ENCODE measurements around the gene DLG2. TPM values are rescaled to one million over a fixed set of nuclear protein-coding genes. Genes with fewer than 3 reads are reported as not detected.

Gene DLG2
- total RNA-seq, 4 donors from 2014 or later: 7.3 to 14.1 (median 11.1) TPM

DNA sequence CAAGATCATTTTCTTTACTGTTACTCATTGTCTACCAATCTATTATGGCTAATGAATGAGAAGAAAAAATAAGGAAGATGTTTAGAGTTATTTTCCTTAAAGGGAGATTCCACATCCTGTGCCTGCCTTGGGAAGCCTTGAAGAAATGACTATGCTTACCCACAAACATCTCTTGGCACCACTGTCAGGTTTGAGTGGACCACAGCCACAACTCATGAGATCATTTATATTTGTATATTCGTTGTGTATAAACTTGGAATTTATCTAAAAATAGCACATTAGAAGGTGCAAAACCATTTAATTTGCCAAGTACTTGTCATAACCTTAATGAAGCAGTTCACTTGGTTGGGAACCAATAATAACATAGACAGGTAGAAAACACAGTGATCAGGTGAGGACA is 740.8 kb downstream of the DLG2 start:
- no peak for DNase-seq (ENCODE audit: extremely low spot score)
- H3K27ac ChIP-seq (replicated peaks in 1 of 4): no peak overlapping the region
- H3K4me3 ChIP-seq: no peak overlapping the region
- H3K9me3 ChIP-seq: no peaks in the 10 kb centered on the region
- peaks cover 3 to 22% (median 11%) of the 10 kb centered on the region in 4 donors for H3K4me1 ChIP-seq
- no peaks in the 10 kb centered on the region for H3K27me3 ChIP-seq
- TF ChIP-seq POLR2AphosphoS5 (IDR thresholded peaks at IDR 0.05) (no peak), POLR2A (IDR thresholded peaks at IDR 0.05; ENCODE audit: low read depth) (no peak), EP300 (IDR thresholded peaks at IDR 0.05) (no peak)
- TF ChIP-seq, protein P1, sequence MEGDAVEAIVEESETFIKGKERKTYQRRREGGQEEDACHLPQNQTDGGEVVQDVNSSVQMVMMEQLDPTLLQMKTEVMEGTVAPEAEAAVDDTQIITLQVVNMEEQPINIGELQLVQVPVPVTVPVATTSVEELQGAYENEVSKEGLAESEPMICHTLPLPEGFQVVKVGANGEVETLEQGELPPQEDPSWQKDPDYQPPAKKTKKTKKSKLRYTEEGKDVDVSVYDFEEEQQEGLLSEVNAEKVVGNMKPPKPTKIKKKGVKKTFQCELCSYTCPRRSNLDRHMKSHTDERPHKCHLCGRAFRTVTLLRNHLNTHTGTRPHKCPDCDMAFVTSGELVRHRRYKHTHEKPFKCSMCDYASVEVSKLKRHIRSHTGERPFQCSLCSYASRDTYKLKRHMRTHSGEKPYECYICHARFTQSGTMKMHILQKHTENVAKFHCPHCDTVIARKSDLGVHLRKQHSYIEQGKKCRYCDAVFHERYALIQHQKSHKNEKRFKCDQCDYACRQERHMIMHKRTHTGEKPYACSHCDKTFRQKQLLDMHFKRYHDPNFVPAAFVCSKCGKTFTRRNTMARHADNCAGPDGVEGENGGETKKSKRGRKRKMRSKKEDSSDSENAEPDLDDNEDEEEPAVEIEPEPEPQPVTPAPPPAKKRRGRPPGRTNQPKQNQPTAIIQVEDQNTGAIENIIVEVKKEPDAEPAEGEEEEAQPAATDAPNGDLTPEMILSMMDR (IDR thresholded peaks at IDR 0.05): no peak
- H3K36me3 ChIP-seq: no peaks in the 10 kb centered on the region
- 17% methylated on average over 1 of the region's 1 CpG for WGBS
- intact Hi-C loops (cut with DNase I): no loop called here

DNA sequence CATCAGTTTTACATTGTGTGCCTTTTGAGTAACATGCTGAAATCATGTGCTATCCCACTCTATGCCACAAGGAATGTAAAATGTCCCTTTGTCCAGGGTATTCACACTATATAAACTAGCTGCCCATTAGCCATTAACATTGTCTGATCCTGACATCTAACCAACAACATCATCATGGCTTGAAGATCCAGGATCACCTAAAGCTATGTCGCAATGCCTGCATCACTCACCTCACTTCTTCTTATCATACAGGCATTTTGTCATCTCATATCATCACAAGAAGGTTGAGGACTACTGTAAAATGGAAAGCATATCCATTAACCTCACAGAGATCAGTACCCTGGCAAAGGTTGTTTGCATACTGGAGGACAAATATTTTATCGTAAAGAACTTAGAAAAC is 742.3 kb downstream of the DLG2 start:
- DNase-seq (ENCODE audit: extremely low spot score): no peak
- 100% methylated on average over 2 of the region's 2 CpGs for WGBS
- Histone ChIP-seq H3K27me3 (no peaks in the 10 kb centered on the region), H3K27ac (replicated peaks in 1 of 4) (no peak overlapping the region), H3K4me3 (no peak overlapping the region), H3K4me1 (peaks cover 3 to 22% (median 11%) of the 10 kb centered on the region in 4 donors), H3K36me3 (no peaks in the 10 kb centered on the region), H3K9me3 (no peaks in the 10 kb centered on the region)
- no peak for TF ChIP-seq POLR2AphosphoS5 (IDR thresholded peaks at IDR 0.05)
- TF ChIP-seq, protein P1 (IDR thresholded peaks at IDR 0.05): no peak
- no peak for TF ChIP-seq POLR2A (IDR thresholded peaks at IDR 0.05; ENCODE audit: low read depth)
- TF ChIP-seq EP300 (IDR thresholded peaks at IDR 0.05): no peak
- intact Hi-C loops (cut with DNase I): no loop called here

DNA sequence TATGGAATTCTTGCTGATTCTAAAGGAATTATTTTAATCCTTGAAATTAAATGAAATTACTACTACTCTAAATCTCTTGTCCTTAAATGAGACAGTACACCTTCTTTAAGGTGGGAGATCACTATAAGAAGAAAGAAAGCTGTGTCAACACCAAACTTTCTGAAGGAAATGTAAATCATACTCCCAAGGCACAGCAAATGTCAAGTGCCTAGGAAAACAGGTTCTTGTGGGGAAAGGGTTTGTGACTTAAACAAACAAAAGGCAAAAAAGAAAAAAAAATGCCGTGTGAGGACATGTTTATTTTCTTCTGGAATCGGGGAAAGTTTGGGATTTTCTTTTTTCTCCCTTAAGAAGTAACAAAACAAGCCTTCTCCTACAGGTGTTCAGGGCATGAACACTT is 745.1 kb downstream of the DLG2 start:
- no peak overlapping the region for H3K4me3 ChIP-seq
- H3K9me3 ChIP-seq: no peaks in the 10 kb centered on the region
- peaks cover 3 to 19% (median 9%) of the 10 kb centered on the region in 4 donors for H3K4me1 ChIP-seq
- no peak for DNase-seq (ENCODE audit: extremely low spot score)
- intact Hi-C loops (cut with DNase I): no loop called here
- WGBS: 66% methylated on average over 2 of the region's 2 CpGs
- TF ChIP-seq POLR2AphosphoS5 (IDR thresholded peaks at IDR 0.05) (no peak), POLR2A (IDR thresholded peaks at IDR 0.05; ENCODE audit: low read depth) (no peak), EP300 (IDR thresholded peaks at IDR 0.05) (no peak)
- TF ChIP-seq, protein P1 (IDR thresholded peaks at IDR 0.05): no peak
- H3K36me3 ChIP-seq: no peaks in the 10 kb centered on the region
- H3K27ac ChIP-seq (replicated peaks in 1 of 4): no peak overlapping the region
- H3K27me3 ChIP-seq: no peaks in the 10 kb centered on the region

DNA sequence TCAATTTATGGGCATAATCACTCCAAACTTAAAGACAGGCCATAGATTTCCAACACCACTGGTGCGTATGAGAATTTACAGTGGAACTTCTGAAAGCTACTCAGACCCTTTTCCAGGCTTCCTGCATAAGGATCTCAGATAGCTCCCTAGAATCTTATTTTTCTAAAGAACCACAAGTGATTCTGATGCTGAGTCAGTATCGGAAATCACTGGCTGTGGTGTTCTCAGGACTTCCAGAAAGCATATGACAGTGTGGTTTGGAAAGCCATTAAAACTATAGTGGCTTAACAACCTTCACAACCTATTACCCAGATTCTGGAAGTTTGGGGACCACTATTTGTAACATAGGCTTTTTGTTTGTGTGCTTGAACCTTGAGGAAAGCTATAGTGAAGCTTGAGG is 756.0 kb downstream of the DLG2 start:
- H3K27me3 ChIP-seq: no peaks in the 10 kb centered on the region
- peaks cover 0 to 3% (median under 1%) of the 10 kb centered on the region in 4 donors for H3K4me1 ChIP-seq
- H3K4me3 ChIP-seq: no peak overlapping the region
- H3K36me3 ChIP-seq: no peaks in the 10 kb centered on the region
- H3K27ac ChIP-seq (replicated peaks in 1 of 4): no peak overlapping the region
- no peak for TF ChIP-seq POLR2A (IDR thresholded peaks at IDR 0.05; ENCODE audit: low read depth)
- TF ChIP-seq EP300 (IDR thresholded peaks at IDR 0.05): no peak
- TF ChIP-seq, protein P1 (IDR thresholded peaks at IDR 0.05): no peak
- TF ChIP-seq POLR2AphosphoS5 (IDR thresholded peaks at IDR 0.05): no peak
- 100% methylated on average over 2 of the region's 2 CpGs for WGBS
- no peaks in the 10 kb centered on the region for H3K9me3 ChIP-seq
- intact Hi-C loops (cut with DNase I): no loop called here
- no peak for DNase-seq (ENCODE audit: extremely low spot score)

DNA sequence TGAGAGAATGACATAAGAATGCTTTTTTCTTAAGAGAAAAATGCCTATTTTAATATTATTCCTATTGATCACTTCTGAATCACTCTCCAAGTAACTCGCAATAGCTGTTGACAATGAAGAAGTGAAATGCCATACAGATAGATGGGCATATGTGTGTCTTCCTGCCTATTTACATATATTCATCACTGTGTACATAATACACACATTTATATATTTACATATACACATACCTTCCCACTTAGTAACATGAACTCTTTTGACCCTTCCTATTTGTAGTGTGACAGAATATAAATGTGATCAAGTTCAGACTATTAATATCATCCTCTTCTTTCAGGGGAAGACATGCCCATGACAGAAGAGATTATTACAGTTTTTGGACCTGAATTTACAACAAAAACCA is 756.7 kb downstream of the DLG2 start:
- intact Hi-C loops (cut with DNase I): no loop called here
- Histone ChIP-seq H3K27ac (replicated peaks in 1 of 4) (no peak overlapping the region), H3K9me3 (no peaks in the 10 kb centered on the region), H3K4me3 (no peak overlapping the region), H3K27me3 (no peaks in the 10 kb centered on the region), H3K36me3 (no peaks in the 10 kb centered on the region), H3K4me1 (peaks cover 3 to 9% (median 6%) of the 10 kb centered on the region in 4 donors)
- DNase-seq (ENCODE audit: extremely low spot score): no peak
- TF ChIP-seq POLR2AphosphoS5 (IDR thresholded peaks at IDR 0.05) (no peak), EP300 (IDR thresholded peaks at IDR 0.05) (no peak), POLR2A (IDR thresholded peaks at IDR 0.05; ENCODE audit: low read depth) (no peak)
- TF ChIP-seq, protein P1 (IDR thresholded peaks at IDR 0.05): no peak
- WGBS: 95% methylated on average over 1 of the region's 1 CpG
